ENCODE results near the gene FAM193A.

GRCh38 chr4:2494992-2495391, 41.5 kb upstream of the FAM193A start:
- TF ChIP-seq CTCF (IDR thresholded peaks at IDR 0.05), result no peak
- TF ChIP-seq EZH2 (IDR thresholded peaks at IDR 0.05; ENCODE audit: borderline replicate concordance, insufficient read depth, low read depth, low read length, poor library complexity, severe bottlenecking), result no peak

All from B cell (primary cell).